ENCODE data around the gene BEX2. TPM values are rescaled to one million over a fixed set of nuclear protein-coding genes. Genes with fewer than 3 reads are reported as not detected.

Gene BEX2
- total and polyA plus RNA-seq, 10 of the 15 experiments (the other 5 are each of a cell fraction or from before 2014, with no cell fraction given) = 0.33 to 2.8 (median 0.85) TPM

DNA sequence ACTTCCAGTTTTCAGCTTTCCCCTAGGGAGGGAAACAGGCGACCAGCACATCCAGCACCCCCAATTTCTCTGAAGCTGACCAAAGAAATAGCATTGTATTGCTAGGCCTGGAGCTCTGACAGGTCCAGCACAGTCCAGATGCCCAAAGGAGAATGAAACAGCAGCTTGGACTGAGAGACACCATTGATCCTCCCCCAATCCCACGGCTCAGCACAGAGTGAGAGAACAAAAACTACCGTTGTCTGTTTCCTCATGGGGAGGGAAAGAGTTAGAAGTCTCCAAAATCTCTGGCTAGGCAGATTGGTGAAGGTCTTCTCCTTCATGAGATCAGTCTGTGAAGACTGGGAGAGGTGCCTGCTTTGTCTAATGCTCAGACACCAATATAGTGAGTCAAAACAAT is 27.9 kb upstream of the BEX2 start (continued):
- TF ChIP-seq MYB (IDR thresholded peaks at IDR 0.05; ENCODE audit: borderline replicate concordance, low read depth, low read length) = no peak
- no peak for TF ChIP-seq ZBED1 (IDR thresholded peaks at IDR 0.05; ENCODE audit: borderline replicate concordance)
- no peak for TF ChIP-seq RFX5 (IDR thresholded peaks at IDR 0.05; ENCODE audit: low read depth, low read length)

DNA sequence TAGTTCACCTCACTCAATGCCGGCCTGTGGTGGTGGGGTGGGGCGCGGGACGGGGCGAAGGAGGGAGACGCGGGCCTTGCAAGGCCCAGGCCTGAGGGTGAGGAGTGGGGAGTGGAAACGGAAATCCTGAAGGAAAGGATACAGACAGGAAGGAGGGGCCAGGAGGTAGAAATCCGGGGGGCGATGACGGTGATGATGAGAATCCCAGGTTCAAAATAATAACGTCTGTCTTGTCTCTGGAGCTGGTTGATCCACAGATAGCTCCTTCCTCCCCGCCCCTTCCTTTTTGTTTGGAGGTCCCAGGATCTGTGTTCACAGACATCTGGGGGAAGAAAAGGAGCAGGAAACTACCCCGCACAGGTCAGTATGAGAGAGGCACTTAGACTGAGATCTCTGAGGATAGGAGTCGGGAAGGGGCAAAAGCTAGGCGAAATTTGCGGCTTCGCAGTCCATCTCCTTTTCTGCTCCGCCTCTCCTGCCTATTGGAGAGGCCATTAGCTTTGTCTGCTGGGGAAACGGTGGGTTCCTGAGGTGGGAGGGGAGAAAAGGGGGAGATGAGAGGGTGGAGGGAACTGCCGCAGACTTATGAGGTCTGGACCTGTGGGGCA is 20.0 kb upstream of the BEX2 start:
- Histone ChIP-seq H3K9ac (ENCODE audit: control insufficient read depth, insufficient read depth, low read length) (no peak overlapping the region), H2AFZ (ENCODE audit: control insufficient read depth, low read depth, low read length) (no peak overlapping the region), H3K4me1 (ENCODE audit: control insufficient read depth, insufficient read depth, low read length) (no peaks in the 10 kb centered on the region), H4K20me1 (ENCODE audit: control insufficient read depth, insufficient read depth) (no peaks in the 10 kb centered on the region), H3K79me2 (ENCODE audit: control insufficient read depth, insufficient read depth, low read length) (no peaks in the 10 kb centered on the region), H3K27me3 (replicated peaks in 1 of 2; ENCODE audit: control insufficient read depth in 2 of 2, insufficient read depth in 2 of 2, low read length in 1 of 2) (no peaks in the 10 kb centered on the region), H3K4me2 (ENCODE audit: control insufficient read depth, insufficient read depth) (no peak overlapping the region), H3K36me3 (ENCODE audit: control insufficient read depth in 2 of 2, insufficient read depth in 2 of 2, low read length in 1 of 2) (no peaks in the 10 kb centered on the region), H3K9me3 (replicated peaks; ENCODE audit: control insufficient read depth, insufficient read depth, low read length) (no peaks in the 10 kb centered on the region), H3K27ac (ENCODE audit: control insufficient read depth, insufficient read depth) (no peak overlapping the region), H3K4me3 (no peak overlapping the region)
- ATAC-seq (no peak), DNase-seq (ENCODE audit: low read depth, low spot score) (no peak), FAIRE-seq (no peak)
- TF ChIP-seq, protein P1, sequence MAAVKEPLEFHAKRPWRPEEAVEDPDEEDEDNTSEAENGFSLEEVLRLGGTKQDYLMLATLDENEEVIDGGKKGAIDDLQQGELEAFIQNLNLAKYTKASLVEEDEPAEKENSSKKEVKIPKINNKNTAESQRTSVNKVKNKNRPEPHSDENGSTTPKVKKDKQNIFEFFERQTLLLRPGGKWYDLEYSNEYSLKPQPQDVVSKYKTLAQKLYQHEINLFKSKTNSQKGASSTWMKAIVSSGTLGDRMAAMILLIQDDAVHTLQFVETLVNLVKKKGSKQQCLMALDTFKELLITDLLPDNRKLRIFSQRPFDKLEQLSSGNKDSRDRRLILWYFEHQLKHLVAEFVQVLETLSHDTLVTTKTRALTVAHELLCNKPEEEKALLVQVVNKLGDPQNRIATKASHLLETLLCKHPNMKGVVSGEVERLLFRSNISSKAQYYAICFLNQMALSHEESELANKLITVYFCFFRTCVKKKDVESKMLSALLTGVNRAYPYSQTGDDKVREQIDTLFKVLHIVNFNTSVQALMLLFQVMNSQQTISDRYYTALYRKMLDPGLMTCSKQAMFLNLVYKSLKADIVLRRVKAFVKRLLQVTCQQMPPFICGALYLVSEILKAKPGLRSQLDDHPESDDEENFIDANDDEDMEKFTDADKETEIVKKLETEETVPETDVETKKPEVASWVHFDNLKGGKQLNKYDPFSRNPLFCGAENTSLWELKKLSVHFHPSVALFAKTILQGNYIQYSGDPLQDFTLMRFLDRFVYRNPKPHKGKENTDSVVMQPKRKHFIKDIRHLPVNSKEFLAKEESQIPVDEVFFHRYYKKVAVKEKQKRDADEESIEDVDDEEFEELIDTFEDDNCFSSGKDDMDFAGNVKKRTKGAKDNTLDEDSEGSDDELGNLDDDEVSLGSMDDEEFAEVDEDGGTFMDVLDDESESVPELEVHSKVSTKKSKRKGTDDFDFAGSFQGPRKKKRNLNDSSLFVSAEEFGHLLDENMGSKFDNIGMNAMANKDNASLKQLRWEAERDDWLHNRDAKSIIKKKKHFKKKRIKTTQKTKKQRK (IDR thresholded peaks at IDR 0.05; ENCODE audit: low read depth, low read length) = no peak
- TF ChIP-seq TAF1 (IDR thresholded peaks at IDR 0.05; ENCODE audit: borderline replicate concordance, low read depth, low read length) (no peak), CHD4 (IDR thresholded peaks at IDR 0.05) (no peak), LARP7 (IDR thresholded peaks at IDR 0.05) (no peak), ZZZ3 (IDR thresholded peaks at IDR 0.05; ENCODE audit: control insufficient read depth, insufficient read length, low read depth) (no peak), SUPT20H (IDR thresholded peaks at IDR 0.05; ENCODE audit: borderline replicate concordance, control insufficient read depth, low read depth, low read length) (no peak), ZNF274 (IDR thresholded peaks at IDR 0.05; ENCODE audit: insufficient read depth, insufficient read length) (no peak), NFYB (IDR thresholded peaks at IDR 0.05; ENCODE audit: insufficient read depth, low read depth, low read length) (no peak), GABPA (IDR thresholded peaks at IDR 0.05; ENCODE audit: low read depth) (no peak), ZNF384 (IDR thresholded peaks at IDR 0.05; ENCODE audit: borderline replicate concordance, low read depth, low read length) (no peak), HDAC2 (IDR thresholded peaks at IDR 0.05) (no peak), SP1 (IDR thresholded peaks at IDR 0.05; ENCODE audit: low read depth, low read length) (no peak)
- TF ChIP-seq, protein P2, sequence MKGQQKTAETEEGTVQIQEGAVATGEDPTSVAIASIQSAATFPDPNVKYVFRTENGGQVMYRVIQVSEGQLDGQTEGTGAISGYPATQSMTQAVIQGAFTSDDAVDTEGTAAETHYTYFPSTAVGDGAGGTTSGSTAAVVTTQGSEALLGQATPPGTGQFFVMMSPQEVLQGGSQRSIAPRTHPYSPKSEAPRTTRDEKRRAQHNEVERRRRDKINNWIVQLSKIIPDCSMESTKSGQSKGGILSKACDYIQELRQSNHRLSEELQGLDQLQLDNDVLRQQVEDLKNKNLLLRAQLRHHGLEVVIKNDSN (IDR thresholded peaks at IDR 0.05; ENCODE audit: borderline replicate concordance, extremely low read length, insufficient read depth, low read depth, low read length) = no peak
- TF ChIP-seq, protein P3, sequence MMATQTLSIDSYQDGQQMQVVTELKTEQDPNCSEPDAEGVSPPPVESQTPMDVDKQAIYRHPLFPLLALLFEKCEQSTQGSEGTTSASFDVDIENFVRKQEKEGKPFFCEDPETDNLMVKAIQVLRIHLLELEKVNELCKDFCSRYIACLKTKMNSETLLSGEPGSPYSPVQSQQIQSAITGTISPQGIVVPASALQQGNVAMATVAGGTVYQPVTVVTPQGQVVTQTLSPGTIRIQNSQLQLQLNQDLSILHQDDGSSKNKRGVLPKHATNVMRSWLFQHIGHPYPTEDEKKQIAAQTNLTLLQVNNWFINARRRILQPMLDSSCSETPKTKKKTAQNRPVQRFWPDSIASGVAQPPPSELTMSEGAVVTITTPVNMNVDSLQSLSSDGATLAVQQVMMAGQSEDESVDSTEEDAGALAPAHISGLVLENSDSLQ (IDR thresholded peaks at IDR 0.05) = no peak
- RAD21 ChIA-PET (ENCODE audit: unreplicated experiment) = no interaction called here
- CTCF ChIA-PET = no interaction called here
- SMC1A ChIA-PET (ENCODE audit: uncharacterized antibody, unreplicated experiment) = interaction anchor here (0.8 kb wide), 1 partner anchor 153 kb away, joined by 4 read pairs; no protein-coding TSS in a partner anchor
- BruUV-seq (replicated peaks) = no TSS peak
- POLR2A ChIA-PET = no interaction called here
- WGBS (ENCODE audit: insufficient coverage, insufficient replicate concordance, low lambda C conversion rate, missing lambda C conversion rate) = 60% methylated on average over 21 of the region's 21 CpGs
- intact Hi-C loops (cut with micrococcal nuclease; ENCODE audit: unreplicated experiment) = no loop called here
- in situ Hi-C loops (cut with MboI) = no loop called here
